Measurements from ENCODE around the gene DNM3.

The DNM3 gene

DNA sequence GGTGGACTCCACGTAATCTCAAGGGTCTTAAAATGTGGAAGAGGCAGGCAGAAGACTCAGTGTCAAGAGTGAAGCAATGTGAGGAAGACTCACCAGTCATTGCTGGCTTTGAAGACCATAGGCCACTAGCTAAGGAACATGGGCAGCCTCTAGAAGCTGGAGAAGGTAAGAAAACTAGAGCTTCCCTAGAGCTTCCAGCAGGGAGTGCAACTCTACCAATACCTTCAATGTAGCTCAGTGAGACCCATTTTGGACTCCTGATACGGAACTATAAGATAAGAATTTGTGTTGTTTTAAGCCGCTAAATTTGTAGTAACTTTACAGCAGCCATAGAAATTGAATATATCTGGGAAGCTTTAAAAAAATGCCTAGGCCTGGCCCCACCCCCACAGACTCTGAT lies 41.0 kb upstream of the DNM3 start:
- H3K9me3 ChIP-seq (ENCODE audit: control insufficient read depth in 5 of 5, low read length in 5 of 5): no peaks in the 10 kb centered on the region
- no peak overlapping the region for H3K9ac ChIP-seq (ENCODE audit: low read length in 5 of 5)
- peaks cover 3 to 29% (median 24%) of the 10 kb centered on the region in 5 donors for H3K36me3 ChIP-seq (ENCODE audit: control insufficient read depth in 5 of 5, insufficient read depth in 5 of 5, low read length in 5 of 5)
- no peak overlapping the region for H3K4me3 ChIP-seq (ENCODE audit: low read depth in 1 of 5, low read length in 5 of 5)
- no peak overlapping the region for H3K27ac ChIP-seq (ENCODE audit: low read depth, low read length)
- no peaks in the 10 kb centered on the region for H3K27me3 ChIP-seq (ENCODE audit: control insufficient read depth in 5 of 5, insufficient read depth in 4 of 5, low read length in 5 of 5)
- H3K4me1 ChIP-seq (ENCODE audit: control insufficient read depth in 5 of 5, insufficient read depth in 5 of 5, low read length in 5 of 5): peaks cover 5 to 52% (median 35%) of the 10 kb centered on the region in 5 donors

DNA sequence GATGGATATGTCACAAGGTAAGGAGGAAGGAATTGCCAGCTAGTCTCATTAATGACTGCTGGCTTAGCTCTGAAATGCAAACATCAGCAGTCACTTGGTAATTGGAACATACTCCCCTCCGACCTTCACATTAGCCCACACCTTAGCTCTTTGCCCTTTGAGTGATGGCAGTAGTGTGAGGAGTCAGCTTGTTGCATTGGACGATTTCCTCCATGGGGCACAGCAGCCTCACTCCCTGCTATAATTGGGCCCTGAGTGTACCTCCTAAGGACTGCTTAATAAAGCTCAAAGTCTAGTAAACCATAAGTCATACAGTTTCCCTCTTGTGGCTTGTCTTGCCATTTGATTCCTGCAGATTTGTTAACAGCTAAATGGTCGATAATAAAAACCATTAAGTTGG lies 40.4 kb upstream of the DNM3 start:
- Histone ChIP-seq H3K27me3 (ENCODE audit: control insufficient read depth in 5 of 5, insufficient read depth in 4 of 5, low read length in 5 of 5) (no peaks in the 10 kb centered on the region), H3K4me3 (ENCODE audit: low read depth in 1 of 5, low read length in 5 of 5) (no peak overlapping the region), H3K27ac (ENCODE audit: low read depth, low read length) (no peak overlapping the region), H3K36me3 (ENCODE audit: control insufficient read depth in 5 of 5, insufficient read depth in 5 of 5, low read length in 5 of 5) (peaks cover 0 to 25% (median 19%) of the 10 kb centered on the region in 5 donors), H3K4me1 (ENCODE audit: control insufficient read depth in 5 of 5, insufficient read depth in 5 of 5, low read length in 5 of 5) (peaks cover 5 to 57% (median 35%) of the 10 kb centered on the region in 5 donors), H3K9ac (ENCODE audit: low read length in 5 of 5) (no peak overlapping the region), H3K9me3 (ENCODE audit: control insufficient read depth in 5 of 5, low read length in 5 of 5) (no peaks in the 10 kb centered on the region)

DNA sequence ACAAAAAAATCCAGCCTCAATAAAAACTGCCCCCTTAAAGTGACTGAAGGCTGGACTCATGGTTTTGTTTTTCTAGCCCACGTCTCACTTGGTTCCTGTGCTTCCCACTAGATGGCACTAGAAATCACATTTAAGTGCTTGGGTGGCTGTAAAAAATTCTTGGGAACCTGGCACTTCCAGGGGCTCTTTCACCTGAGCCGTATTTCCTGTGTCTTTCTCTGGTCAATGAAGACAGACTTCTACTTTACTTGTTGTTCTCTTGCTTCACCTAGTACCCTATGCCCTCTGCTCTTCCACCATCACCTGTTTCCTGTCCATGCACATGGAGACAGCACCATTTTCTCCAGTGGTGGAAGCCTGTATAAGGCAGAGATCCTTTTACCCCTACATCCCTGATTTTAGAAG lies 39.8 kb upstream of the DNM3 start:
- H3K27ac ChIP-seq (ENCODE audit: low read depth, low read length): no peak overlapping the region
- H3K9ac ChIP-seq (ENCODE audit: low read length in 5 of 5): no peak overlapping the region
- no peaks in the 10 kb centered on the region for H3K9me3 ChIP-seq (ENCODE audit: control insufficient read depth in 5 of 5, low read length in 5 of 5)
- peaks cover 5 to 61% (median 35%) of the 10 kb centered on the region in 5 donors for H3K4me1 ChIP-seq (ENCODE audit: control insufficient read depth in 5 of 5, insufficient read depth in 5 of 5, low read length in 5 of 5)
- H3K27me3 ChIP-seq (ENCODE audit: control insufficient read depth in 5 of 5, insufficient read depth in 4 of 5, low read length in 5 of 5): no peaks in the 10 kb centered on the region
- no peak overlapping the region for H3K4me3 ChIP-seq (ENCODE audit: low read depth in 1 of 5, low read length in 5 of 5)
- H3K36me3 ChIP-seq (ENCODE audit: control insufficient read depth in 5 of 5, insufficient read depth in 5 of 5, low read length in 5 of 5): peaks cover 0 to 20% (median 13%) of the 10 kb centered on the region in 5 donors

DNA sequence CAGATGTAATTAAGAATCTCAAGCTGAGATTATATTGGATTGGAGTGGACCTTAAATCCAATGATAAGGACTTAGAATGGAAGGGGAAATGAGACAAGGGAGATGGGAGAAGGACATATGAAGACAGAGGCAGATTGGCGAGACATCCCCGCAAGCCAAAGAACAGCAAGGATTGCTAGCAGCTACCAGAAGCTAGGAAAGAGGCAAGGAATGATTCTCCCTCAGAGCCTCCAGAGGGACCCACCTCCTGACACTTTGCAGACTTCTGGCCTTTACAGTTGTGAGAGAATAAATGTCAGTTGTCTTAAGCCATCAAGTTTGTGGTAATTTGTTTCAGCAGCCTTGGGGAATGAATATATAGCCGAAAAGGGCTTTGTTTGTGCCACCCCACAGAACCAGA lies 39.1 kb upstream of the DNM3 start:
- H3K9ac ChIP-seq (ENCODE audit: low read length in 5 of 5): no peak overlapping the region
- H3K9me3 ChIP-seq (ENCODE audit: control insufficient read depth in 5 of 5, low read length in 5 of 5): no peaks in the 10 kb centered on the region
- peaks cover 5 to 61% (median 35%) of the 10 kb centered on the region in 5 donors for H3K4me1 ChIP-seq (ENCODE audit: control insufficient read depth in 5 of 5, insufficient read depth in 5 of 5, low read length in 5 of 5)
- peaks cover 0 to 12% (median 6%) of the 10 kb centered on the region in 5 donors for H3K36me3 ChIP-seq (ENCODE audit: control insufficient read depth in 5 of 5, insufficient read depth in 5 of 5, low read length in 5 of 5)
- H3K27me3 ChIP-seq (ENCODE audit: control insufficient read depth in 5 of 5, insufficient read depth in 4 of 5, low read length in 5 of 5): no peaks in the 10 kb centered on the region
- H3K27ac ChIP-seq (ENCODE audit: low read depth, low read length): no peak overlapping the region
- no peak overlapping the region for H3K4me3 ChIP-seq (ENCODE audit: low read depth in 1 of 5, low read length in 5 of 5)

DNA sequence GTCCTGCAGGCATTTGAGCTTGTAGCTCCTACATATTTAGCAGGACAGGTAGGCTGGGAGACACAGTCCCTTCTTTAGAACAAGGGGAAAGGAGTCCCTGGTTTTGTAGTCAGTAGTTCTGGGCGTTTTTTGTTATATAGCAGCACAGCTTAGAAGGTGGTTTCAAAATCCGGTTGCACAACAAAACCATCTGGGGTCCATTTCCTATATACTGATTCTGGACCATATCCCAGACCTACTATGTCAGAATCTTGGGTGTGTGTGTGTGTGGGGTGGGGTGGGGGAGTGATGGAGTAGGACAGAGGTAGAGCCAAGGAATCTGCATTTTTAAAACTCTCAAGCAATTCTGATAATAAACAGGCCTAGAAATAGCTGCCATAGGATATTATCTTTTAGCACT lies 38.3 kb upstream of the DNM3 start:
- no peaks in the 10 kb centered on the region for H3K27me3 ChIP-seq (ENCODE audit: control insufficient read depth in 5 of 5, insufficient read depth in 4 of 5, low read length in 5 of 5)
- H3K36me3 ChIP-seq (ENCODE audit: control insufficient read depth in 5 of 5, insufficient read depth in 5 of 5, low read length in 5 of 5): peaks cover 0 to 4% (median 2%) of the 10 kb centered on the region in 5 donors
- no peak overlapping the region for H3K27ac ChIP-seq (ENCODE audit: low read depth, low read length)

DNA sequence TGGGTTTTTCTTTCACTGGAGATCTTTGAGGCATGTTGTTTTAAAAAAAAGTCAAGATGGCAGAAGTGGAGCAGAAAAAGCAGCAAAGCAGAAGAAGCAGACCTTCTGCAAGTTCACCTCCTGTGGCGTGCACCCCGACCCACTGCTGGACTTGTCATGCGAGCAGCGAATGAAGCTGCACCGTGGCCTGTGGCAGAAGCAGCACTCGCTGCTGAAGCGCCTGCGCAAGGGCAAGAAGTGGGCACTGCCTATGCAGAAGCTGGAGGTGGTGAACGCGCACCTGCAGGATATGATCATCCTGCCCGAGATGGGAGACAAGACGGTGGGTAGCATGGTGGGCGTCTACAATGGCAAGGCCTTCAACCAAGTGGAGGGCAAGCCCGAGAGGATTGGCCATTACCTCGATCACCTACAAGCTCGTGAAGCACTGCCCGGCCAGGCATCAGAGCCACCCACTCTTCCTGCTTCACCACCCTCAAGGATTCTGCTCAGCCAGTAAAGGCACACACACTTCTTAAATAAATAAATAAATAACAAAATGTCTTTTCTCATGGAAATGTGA lies 37.8 kb upstream of the DNM3 start:
- Histone ChIP-seq H3K27me3 (ENCODE audit: control insufficient read depth in 5 of 5, insufficient read depth in 4 of 5, low read length in 5 of 5) (no peaks in the 10 kb centered on the region), H3K9me3 (ENCODE audit: control insufficient read depth in 5 of 5, low read length in 5 of 5) (no peaks in the 10 kb centered on the region), H3K36me3 (ENCODE audit: control insufficient read depth in 5 of 5, insufficient read depth in 5 of 5, low read length in 5 of 5) (no peaks in the 10 kb centered on the region), H3K4me1 (ENCODE audit: control insufficient read depth in 5 of 5, insufficient read depth in 5 of 5, low read length in 5 of 5) (peaks cover 3 to 61% (median 31%) of the 10 kb centered on the region in 5 donors), H3K9ac (ENCODE audit: low read length in 5 of 5) (no peak overlapping the region), H3K27ac (ENCODE audit: low read depth, low read length) (no peak overlapping the region), H3K4me3 (ENCODE audit: low read depth in 1 of 5, low read length in 5 of 5) (no peak overlapping the region)

More for the DNA sequence above, 38.3 kb upstream of the DNM3 start:
- Histone ChIP-seq H3K4me1 (ENCODE audit: control insufficient read depth in 5 of 5, insufficient read depth in 5 of 5, low read length in 5 of 5) (peaks cover 5 to 61% (median 35%) of the 10 kb centered on the region in 5 donors), H3K4me3 (ENCODE audit: low read depth in 1 of 5, low read length in 5 of 5) (no peak overlapping the region), H3K9me3 (ENCODE audit: control insufficient read depth in 5 of 5, low read length in 5 of 5) (no peaks in the 10 kb centered on the region), H3K9ac (ENCODE audit: low read length in 5 of 5) (no peak overlapping the region)

DNA sequence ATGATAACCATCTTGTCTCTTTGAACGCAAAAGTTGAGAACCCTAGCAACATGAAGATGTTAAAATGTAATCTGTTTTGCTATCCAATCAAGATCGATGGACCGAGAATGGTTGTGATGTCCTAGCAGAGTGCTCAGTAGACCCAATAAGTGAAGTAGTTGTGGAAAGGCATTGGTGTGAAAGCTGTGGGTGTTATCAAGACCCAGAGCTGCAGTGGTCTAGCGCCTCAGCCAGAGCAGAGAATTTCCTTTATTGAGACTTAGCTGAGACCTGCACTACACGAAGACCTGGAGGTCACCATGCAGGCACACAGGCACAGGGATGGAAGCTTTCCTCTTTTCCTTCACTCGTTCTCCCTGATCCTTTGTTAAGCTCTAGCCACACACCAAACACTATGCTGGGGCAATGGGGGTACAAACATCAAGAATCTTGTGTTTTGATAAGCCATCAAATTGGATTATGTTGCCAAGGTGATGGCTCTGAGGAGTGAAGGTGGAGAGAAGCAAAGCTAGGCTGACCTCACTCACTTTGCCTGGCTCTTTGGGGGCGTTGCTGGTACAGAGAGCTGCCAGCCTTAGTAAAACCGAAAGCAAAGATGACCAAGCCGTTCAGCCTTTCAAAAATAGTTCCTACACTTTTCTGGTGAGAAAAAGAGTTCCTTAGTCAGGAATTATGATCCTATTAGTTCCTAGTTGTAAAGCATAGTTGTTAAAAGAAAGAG lies 35.7 kb upstream of the DNM3 start:
- peak overlapping the region in 3 of 5 donors; percentile 3 to 34 (median 31) for H3K4me3 ChIP-seq (ENCODE audit: low read depth in 1 of 5, low read length in 5 of 5)
- H3K27ac ChIP-seq (ENCODE audit: low read depth, low read length): no peak overlapping the region
- H3K9ac ChIP-seq (ENCODE audit: low read length in 5 of 5): peak overlapping the region in 2 of 5 donors; percentile 2 to 31
- no peaks in the 10 kb centered on the region for H3K36me3 ChIP-seq (ENCODE audit: control insufficient read depth in 5 of 5, insufficient read depth in 5 of 5, low read length in 5 of 5)
- H3K9me3 ChIP-seq (ENCODE audit: control insufficient read depth in 5 of 5, low read length in 5 of 5): no peaks in the 10 kb centered on the region
- H3K27me3 ChIP-seq (ENCODE audit: control insufficient read depth in 5 of 5, insufficient read depth in 4 of 5, low read length in 5 of 5): no peaks in the 10 kb centered on the region
- peaks cover 0 to 53% (median 20%) of the 10 kb centered on the region in 5 donors for H3K4me1 ChIP-seq (ENCODE audit: control insufficient read depth in 5 of 5, insufficient read depth in 5 of 5, low read length in 5 of 5)

DNA sequence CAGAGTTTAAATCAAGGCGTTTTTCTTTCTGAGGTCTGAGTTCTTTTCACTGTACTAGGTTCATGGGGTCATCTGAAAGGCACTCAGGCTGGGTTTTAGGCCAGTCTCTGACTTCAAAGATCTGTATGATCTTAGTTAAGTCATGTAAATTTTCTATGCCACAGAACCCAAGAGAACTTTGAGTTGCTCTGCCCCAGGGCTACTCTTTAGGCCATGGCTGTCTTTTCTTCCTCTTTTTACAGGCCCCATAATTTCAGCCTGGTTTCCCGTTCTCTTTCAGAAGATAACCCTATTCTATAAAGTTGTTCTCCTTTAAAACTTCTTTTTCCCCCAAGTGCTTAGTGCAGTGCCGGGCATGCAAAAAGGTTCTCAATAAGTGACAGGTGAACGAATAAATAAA lies 33.7 kb upstream of the DNM3 start:
- H3K27ac ChIP-seq (ENCODE audit: low read depth, low read length): no peak overlapping the region
- no peaks in the 10 kb centered on the region for H3K36me3 ChIP-seq (ENCODE audit: control insufficient read depth in 5 of 5, insufficient read depth in 5 of 5, low read length in 5 of 5)
- no peak overlapping the region for H3K9ac ChIP-seq (ENCODE audit: low read length in 5 of 5)
- no peak overlapping the region for H3K4me3 ChIP-seq (ENCODE audit: low read depth in 1 of 5, low read length in 5 of 5)
- H3K27me3 ChIP-seq (ENCODE audit: control insufficient read depth in 5 of 5, insufficient read depth in 4 of 5, low read length in 5 of 5): no peaks in the 10 kb centered on the region
- H3K4me1 ChIP-seq (ENCODE audit: control insufficient read depth in 5 of 5, insufficient read depth in 5 of 5, low read length in 5 of 5): peaks cover 0 to 34% (median 11%) of the 10 kb centered on the region in 5 donors
- H3K9me3 ChIP-seq (ENCODE audit: control insufficient read depth in 5 of 5, low read length in 5 of 5): no peaks in the 10 kb centered on the region

DNA sequence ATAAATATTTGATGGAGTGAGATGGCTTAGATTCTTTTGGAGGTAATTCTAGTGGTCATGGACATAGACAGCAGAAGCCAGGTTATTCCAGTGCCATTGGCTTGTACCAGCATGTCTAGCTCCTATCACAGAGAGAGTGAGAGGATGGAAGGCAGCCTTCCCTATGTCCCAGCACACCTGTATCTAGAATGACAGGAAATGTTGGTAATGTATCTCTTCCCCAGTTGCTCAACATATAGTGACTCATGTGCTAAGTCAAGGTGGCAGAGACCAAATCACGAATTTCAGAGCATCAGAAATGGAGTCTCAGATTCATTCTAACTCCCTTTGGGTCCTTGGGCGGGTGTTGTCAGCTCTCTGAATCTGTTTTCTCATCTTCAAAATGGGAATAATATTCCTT lies 31.5 kb upstream of the DNM3 start:
- Histone ChIP-seq H3K27me3 (ENCODE audit: control insufficient read depth in 5 of 5, insufficient read depth in 4 of 5, low read length in 5 of 5) (no peaks in the 10 kb centered on the region), H3K27ac (ENCODE audit: low read depth, low read length) (no peak overlapping the region), H3K4me3 (ENCODE audit: low read depth in 1 of 5, low read length in 5 of 5) (no peak overlapping the region), H3K36me3 (ENCODE audit: control insufficient read depth in 5 of 5, insufficient read depth in 5 of 5, low read length in 5 of 5) (no peaks in the 10 kb centered on the region), H3K9me3 (ENCODE audit: control insufficient read depth in 5 of 5, low read length in 5 of 5) (no peaks in the 10 kb centered on the region), H3K4me1 (ENCODE audit: control insufficient read depth in 5 of 5, insufficient read depth in 5 of 5, low read length in 5 of 5) (peaks cover 0 to 14% (median 5%) of the 10 kb centered on the region in 5 donors), H3K9ac (ENCODE audit: low read length in 5 of 5) (no peak overlapping the region)

DNA sequence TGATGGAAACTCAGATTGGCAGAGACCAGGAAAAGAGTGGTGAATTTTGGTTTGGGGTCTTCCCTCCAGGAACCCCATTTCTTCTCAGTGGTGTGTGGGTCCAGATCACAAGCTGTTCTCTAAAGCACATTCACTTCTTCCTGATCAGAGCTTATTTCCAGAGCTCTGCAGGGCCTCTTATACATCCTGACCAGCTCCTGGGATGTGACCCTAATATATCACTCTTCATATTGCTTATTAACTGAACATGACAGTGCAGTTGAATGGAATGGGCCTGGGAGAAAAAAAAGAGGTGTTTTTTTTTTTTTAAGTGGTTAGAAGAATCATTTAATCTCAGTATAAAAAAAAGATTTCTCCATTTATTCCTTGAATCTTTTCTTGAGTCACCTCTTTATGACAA lies 29.6 kb upstream of the DNM3 start:
- Histone ChIP-seq H3K9ac (ENCODE audit: low read length in 5 of 5) (no peak overlapping the region), H3K27ac (ENCODE audit: low read depth, low read length) (no peak overlapping the region), H3K27me3 (ENCODE audit: control insufficient read depth in 5 of 5, insufficient read depth in 4 of 5, low read length in 5 of 5) (no peaks in the 10 kb centered on the region), H3K9me3 (ENCODE audit: control insufficient read depth in 5 of 5, low read length in 5 of 5) (no peaks in the 10 kb centered on the region), H3K4me1 (ENCODE audit: control insufficient read depth in 5 of 5, insufficient read depth in 5 of 5, low read length in 5 of 5) (peaks cover 0 to 4% (median 0%) of the 10 kb centered on the region in 5 donors), H3K4me3 (ENCODE audit: low read depth in 1 of 5, low read length in 5 of 5) (no peak overlapping the region), H3K36me3 (ENCODE audit: control insufficient read depth in 5 of 5, insufficient read depth in 5 of 5, low read length in 5 of 5) (no peaks in the 10 kb centered on the region)
